B cell (primary cell): ENCODE data around the gene SERTAD2. TPM values are rescaled to one million over a fixed set of nuclear protein-coding genes. Genes with fewer than 3 reads are reported as not detected.

ENCODE experiments used
- ATAC-seq: fragments of 200-7000 bp; cut with Tn5 transposase; one replicate; pipeline ENCODE4 v1.10.0; 2021; ENCODE audit warnings: low read depth, mild to moderate bottlenecking, moderate number of reproducible peaks, moderate library complexity
- CTCF ChIA-PET: fragments of 350-600 bp; sonication (Branson Sonifier 250); formaldehyde crosslinking; loops from one replicate; lab custom pipeline; 2021; ENCODE audit warnings: antibody characterized with exemption, inconsistent platforms; lab: Charles Lee
- POLR2A ChIA-PET: fragments of 350-600 bp; sonication (Branson Sonifier 250); formaldehyde crosslinking; loops from one replicate; lab custom pipeline; 2021; ENCODE audit warnings: antibody characterized with exemption; lab: Charles Lee
- DNase-seq: peaks from one replicate; pipeline ENCODE4 v3.0.0; 2013
- H2AFZ ChIP-seq: 2 replicates; pipeline ENCODE4 v1.6.1; 2012; ENCODE audit warnings: mild to moderate bottlenecking, low read depth, low read length; ENCODE audit not compliant: insufficient read depth, poor library complexity, severe bottlenecking
- H3K27ac ChIP-seq, 2 donors: 1 replicate in 1 of 2; 2 replicates in 1 of 2; pipeline ENCODE4 v1.5.1; 2012 to 2013; ENCODE audit warnings: low read length in 2 of 2, mild to moderate bottlenecking in 2 of 2, moderate library complexity in 1 of 2
- H3K27me3 ChIP-seq, 4 experiments: fragments of 200-600 bp in 1 of 4; sonication (generic) in 1 of 4; replicated peaks in 1 of 4; 1 replicate in 2 of 4; 2 replicates in 2 of 4; pipeline versions ENCODE4 v1.6.1 to v1.7.0; 2013 to 2016; ENCODE audit warnings: low read length in 3 of 4, mild to moderate bottlenecking in 2 of 4, mixed read lengths in 1 of 4, moderate library complexity in 1 of 4; ENCODE audit not compliant: insufficient read depth in 4 of 4, control insufficient read depth in 3 of 4; ENCODE audit errors: control extremely low read depth in 1 of 4
- H3K36me3 ChIP-seq, 2 experiments: replicated peaks in 1 of 2; 1 replicate in 1 of 2; 2 replicates in 1 of 2; pipeline versions ENCODE4 v1.6.1 to v1.7.1; 2013; ENCODE audit warnings: low read length in 1 of 2; ENCODE audit not compliant: insufficient read depth in 2 of 2, control insufficient read depth in 1 of 2; ENCODE audit errors: control extremely low read depth in 1 of 2, extremely low read depth in 1 of 2
- H3K4me1 ChIP-seq, 2 donors: fragments of 200-600 bp in 1 of 2; sonication (generic) in 1 of 2; 1 replicate in 1 of 2; 2 replicates in 1 of 2; pipeline versions ENCODE4 v1.5.1 to v1.6.1; 2013 to 2017; ENCODE audit warnings: low read length in 2 of 2; ENCODE audit not compliant: control insufficient read depth in 2 of 2, insufficient read depth in 2 of 2
- H3K4me2 ChIP-seq: replicated peaks from 2 replicates; pipeline ENCODE3; 2012; ENCODE audit warnings: mild to moderate bottlenecking, low read depth, low read length; ENCODE audit not compliant: poor library complexity, severe bottlenecking
- H3K4me3 ChIP-seq, 5 experiments: fragments of 200-600 bp in 1 of 5; sonication (generic) in 1 of 5; 1 replicate in 3 of 5; 2 replicates in 2 of 5; pipeline versions ENCODE4 v1.5.1 to v1.7.0; 2011 to 2016; ENCODE audit warnings: low read length in 4 of 5, mild to moderate bottlenecking in 4 of 5, low read depth in 2 of 5, control low read depth in 1 of 5, moderate library complexity in 1 of 5; ENCODE audit not compliant: insufficient read depth in 1 of 5; ENCODE audit errors: control extremely low read depth in 1 of 5, extremely low read depth in 1 of 5
- H3K79me2 ChIP-seq: fragments of 200-600 bp; sonication (generic); one replicate; pipeline ENCODE4 v1.6.0; 2016; ENCODE audit warnings: low read length; ENCODE audit not compliant: control insufficient read depth, insufficient read depth
- H3K9ac ChIP-seq: fragments of 200-600 bp; sonication (generic); 2 replicates; pipeline ENCODE4 v1.6.1; 2017; ENCODE audit warnings: mild to moderate bottlenecking, low read length, moderate library complexity
- H3K9me3 ChIP-seq, 3 donors: one replicate each; pipeline versions ENCODE4 v1.6.1 to v1.7.1; 2013; ENCODE audit warnings: low read length in 2 of 3; ENCODE audit not compliant: control insufficient read depth in 2 of 3, insufficient read depth in 1 of 3; ENCODE audit errors: control extremely low read depth in 1 of 3
- H4K20me1 ChIP-seq: 2 replicates; pipeline ENCODE4 v1.6.0; 2012; ENCODE audit warnings: mild to moderate bottlenecking, low read length; ENCODE audit not compliant: insufficient read depth, control insufficient read depth, poor library complexity, severe bottlenecking
- H3K27ac Mint-ChIP-seq: one replicate; pipeline ENCODE4 v1.8.0; 2021; ENCODE audit warnings: mixed read lengths
- H3K27me3 Mint-ChIP-seq: one replicate; pipeline ENCODE4 v1.8.0; 2021; ENCODE audit warnings: mixed read lengths
- H3K4me1 Mint-ChIP-seq: one replicate; pipeline ENCODE4 v1.8.0; 2021; ENCODE audit warnings: mixed read lengths
- H3K4me3 Mint-ChIP-seq: one replicate; pipeline ENCODE4 v1.8.0; 2021; ENCODE audit warnings: mixed read lengths
- H3K9me3 Mint-ChIP-seq: one replicate; pipeline ENCODE4 v1.8.0; 2022; ENCODE audit warnings: mixed read lengths; ENCODE audit not compliant: insufficient read depth
- EZH2 ChIP-seq: IDR thresholded peaks from 2 replicates; pipeline ENCODE4 v1.6.1; 2012; ENCODE audit warnings: borderline replicate concordance, low read depth, mild to moderate bottlenecking, moderate library complexity, low read length; ENCODE audit not compliant: insufficient read depth, poor library complexity, severe bottlenecking
- WGBS: methylation state at CpG from one replicate; pipeline ENCODE4 v1.1.5; 2013; ENCODE audit warnings: missing lambda C conversion rate; ENCODE audit not compliant: insufficient coverage; 5-methylcytosine and 5-hydroxymethylcytosine counted together
- intact Hi-C: fragments of 100-400 bp; cut with micrococcal nuclease; formaldehyde crosslinking; loops from one replicate; pipeline ENCODE4 v1.10.0; 2022
- polyA plus RNA-seq: library from polyadenylated mRNA; depleted of rRNA; stranded (reverse); fragments of >200 nt; gene quantifications from 2 replicates; pipeline ENCODE4 v1.2.3, GENCODE V29; 2012
- total RNA-seq, 2 donors: library from RNA; stranded (reverse); fragments of 120-200 nt in 1 of 2; gene quantifications; 1 replicate in 1 of 2; 2 replicates in 1 of 2; pipeline versions ENCODE4 v1.2.3 to v1.2.4, GENCODE V29; 2013 to 2022
- TF ChIP-seq, protein P1 (sequence below): fragments of 200-600 bp; IDR thresholded peaks from one replicate; pipeline ENCODE4 v1.8.0; 2022; ENCODE audit warnings: antibody characterized with exemption, mild to moderate bottlenecking

SERTAD2 gene
- total and polyA plus RNA-seq, 2 donors (not counting 1 experiment from before 2014, with no cell fraction given): 49.5 to 66.8 TPM

DNA sequence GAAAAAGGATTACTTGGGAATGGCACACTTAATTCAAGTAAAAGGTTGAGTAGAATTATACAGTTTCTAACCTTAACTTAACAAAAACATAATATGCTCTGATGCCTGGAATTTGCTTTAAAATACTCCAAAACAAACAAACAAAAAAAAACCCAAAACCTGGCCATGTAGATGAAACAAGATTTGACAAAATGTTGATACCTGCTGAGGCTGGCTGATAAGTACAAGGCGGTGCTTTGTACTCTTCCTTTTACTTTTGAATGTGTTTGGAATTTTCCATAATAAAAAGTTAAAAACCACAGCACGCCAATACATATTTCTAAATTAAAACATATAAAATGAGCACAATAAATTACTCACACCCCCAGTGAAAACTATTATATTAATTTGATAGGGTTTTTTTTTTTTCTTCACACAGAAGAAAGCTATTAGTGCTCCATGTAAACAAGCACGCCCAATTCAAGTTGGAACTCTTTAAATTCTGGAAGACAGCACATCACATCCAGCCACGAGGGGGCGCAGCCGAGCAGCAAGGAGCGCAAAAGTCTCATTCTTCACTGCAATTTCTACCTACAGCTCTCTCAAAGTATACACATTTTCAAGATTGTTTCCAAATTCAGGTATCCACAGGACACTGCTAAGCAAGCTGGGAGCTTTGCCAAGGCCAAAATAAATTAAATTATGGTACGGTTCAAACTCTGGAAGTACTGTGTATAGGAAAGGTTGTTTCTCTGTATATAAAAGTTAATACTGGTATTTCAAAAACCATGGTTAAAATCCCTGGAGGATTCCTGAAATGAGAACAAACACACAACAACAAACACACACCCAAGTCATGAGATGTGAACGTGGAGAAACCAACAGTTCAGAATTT, 7.5 kb downstream of the SERTAD2 start:
- peak; percentile 86 for DNase-seq
- no peaks in the 10 kb centered on the region for H3K27me3 ChIP-seq
- peaks cover 76 to 86% of the 10 kb centered on the region in 2 donors for H3K4me1 ChIP-seq
- no peaks in the 10 kb centered on the region for H3K9me3 ChIP-seq
- 0% methylated on average over 4 of the region's 9 CpGs for WGBS
- H3K9ac ChIP-seq: no peak overlapping the region
- H4K20me1 ChIP-seq: peaks cover 44% of the 10 kb centered on the region
- ATAC-seq: no peak
- intact Hi-C loops: loop anchor here (1.0 to 5.0 kb wide), 7 partner anchors 10 to 271 kb away; no protein-coding TSS in a partner anchor
- no peak for TF ChIP-seq EZH2
- TF ChIP-seq, protein P1, sequence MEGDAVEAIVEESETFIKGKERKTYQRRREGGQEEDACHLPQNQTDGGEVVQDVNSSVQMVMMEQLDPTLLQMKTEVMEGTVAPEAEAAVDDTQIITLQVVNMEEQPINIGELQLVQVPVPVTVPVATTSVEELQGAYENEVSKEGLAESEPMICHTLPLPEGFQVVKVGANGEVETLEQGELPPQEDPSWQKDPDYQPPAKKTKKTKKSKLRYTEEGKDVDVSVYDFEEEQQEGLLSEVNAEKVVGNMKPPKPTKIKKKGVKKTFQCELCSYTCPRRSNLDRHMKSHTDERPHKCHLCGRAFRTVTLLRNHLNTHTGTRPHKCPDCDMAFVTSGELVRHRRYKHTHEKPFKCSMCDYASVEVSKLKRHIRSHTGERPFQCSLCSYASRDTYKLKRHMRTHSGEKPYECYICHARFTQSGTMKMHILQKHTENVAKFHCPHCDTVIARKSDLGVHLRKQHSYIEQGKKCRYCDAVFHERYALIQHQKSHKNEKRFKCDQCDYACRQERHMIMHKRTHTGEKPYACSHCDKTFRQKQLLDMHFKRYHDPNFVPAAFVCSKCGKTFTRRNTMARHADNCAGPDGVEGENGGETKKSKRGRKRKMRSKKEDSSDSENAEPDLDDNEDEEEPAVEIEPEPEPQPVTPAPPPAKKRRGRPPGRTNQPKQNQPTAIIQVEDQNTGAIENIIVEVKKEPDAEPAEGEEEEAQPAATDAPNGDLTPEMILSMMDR: peak; percentile 98
- ChIA-PET CTCF (interaction anchor here (0.6 to 7.7 kb wide), 65 partner anchors 7 to 573 kb away, joined by 3 to 127 read pairs (median 5); partner anchors contain the start of genes AFTPH, SERTAD2 and SLC1A4), POLR2A (interaction anchor here (0.6 to 3.8 kb wide), 6 partner anchors 8 to 218 kb away, joined by 3 to 56 read pairs (median 5); partner anchors contain the start of gene SERTAD2)
- H3K79me2 ChIP-seq: peaks cover 100% of the 10 kb centered on the region
- peak overlapping the region; percentile 75 for H3K4me2 ChIP-seq
- Mint-ChIP-seq H3K4me1 (peaks cover 86% of the 10 kb centered on the region), H3K9me3 (no peaks in the 10 kb centered on the region), H3K27ac (peak overlapping the region; percentile 59), H3K4me3 (peak overlapping the region; percentile 26), H3K27me3 (no peaks in the 10 kb centered on the region)
- peaks cover 0 to 7% of the 10 kb centered on the region in 2 experiments for H3K36me3 ChIP-seq
- peak overlapping the region in 1 of 2 donors; percentile 26 for H3K27ac ChIP-seq
- no peak overlapping the region for H3K4me3 ChIP-seq
- H2AFZ ChIP-seq: no peak overlapping the region
